IPS-18c (cell line): ENCODE data around the gene RPL10L.

Source experiments
- H3K4me3 ChIP-seq: 2 replicates; pipeline ENCODE4 v1.7.0; 2013; ENCODE audit warnings: low read depth, mild to moderate bottlenecking, low read length, moderate library complexity; ENCODE audit not compliant: insufficient read depth
- H3K9me3 ChIP-seq: one replicate; pipeline ENCODE4 v1.6.1; 2013; ENCODE audit warnings: mild to moderate bottlenecking, low read length, moderate library complexity; ENCODE audit not compliant: control insufficient read depth, insufficient read depth

The RPL10L gene

GRCh38 chr14:46651526-46652144, at the start of gene RPL10L:
RPL10L (minus strand) TSS chr14:46651781; CDS start chr14:46651736, 45 bp downstream.
- no peaks in the 10 kb centered on the region for H3K9me3 ChIP-seq
- no peak within 1 kb of the TSS for H3K4me3 ChIP-seq

GRCh38 chr14:46691819-46692218, 40.2 kb upstream of the RPL10L start:
- Histone ChIP-seq H3K4me3 (no peak overlapping the region), H3K9me3 (no peaks in the 10 kb centered on the region)

GRCh38 chr14:46686652-46687051, 35.1 kb upstream of the RPL10L start:
- Histone ChIP-seq H3K9me3 (no peaks in the 10 kb centered on the region), H3K4me3 (no peak overlapping the region)

- no peaks in the 10 kb centered on the region for H3K9me3 ChIP-seq
- H3K4me3 ChIP-seq: no peak overlapping the region
Observed at GRCh38 chr14:46672128-46672527, 20.5 kb upstream of the RPL10L start.

GRCh38 chr14:46663382-46663781, 11.8 kb upstream of the RPL10L start:
- no peak overlapping the region for H3K4me3 ChIP-seq

GRCh38 chr14:46661728-46662127, 10.1 kb upstream of the RPL10L start:
- Histone ChIP-seq H3K9me3 (peaks cover 2% of the 10 kb centered on the region), H3K4me3 (no peak overlapping the region)

More at GRCh38 chr14:46663382-46663781, 11.8 kb upstream of the RPL10L start:
- peaks cover 2% of the 10 kb centered on the region for H3K9me3 ChIP-seq

GRCh38 chr14:46653031-46653755, 1.6 kb upstream of the RPL10L start:
- no peak overlapping the region for H3K4me3 ChIP-seq
- no peaks in the 10 kb centered on the region for H3K9me3 ChIP-seq

GRCh38 chr14:46646796-46647195, 4.8 kb downstream of the RPL10L start:
- Histone ChIP-seq H3K9me3 (no peaks in the 10 kb centered on the region), H3K4me3 (no peak overlapping the region)

GRCh38 chr14:46626876-46627275, 24.7 kb downstream of the RPL10L start:
- Histone ChIP-seq H3K4me3 (no peak overlapping the region), H3K9me3 (no peaks in the 10 kb centered on the region)
